Activated naive CD4-positive, alpha-beta T cell treated with anti-CD3 and anti-CD28 coated beads, Interleukin-2, amount 50 U/mL, for 16 hours (primary cell): ENCODE results near the gene SP110.
"Not testable (repeated sequence)": the region's sequence is repeated elsewhere in the genome, so short reads cannot be mapped to it uniquely, and the experiment has no call there.

Experiments used
- DNase-seq: peaks from one replicate; pipeline ENCODE4 v3.0.0-alpha.2; 2020

SP110 gene

GRCh38 chr2:230219419-230220331 lies at the start of gene SP110:
Gene SP110 (minus strand): TSS chr2:230219984. CDS start chr2:230216927, 3,057 bp downstream.
- peak; percentile 74 for DNase-seq

GRCh38 chr2:230268606-230269243 lies 48.9 kb upstream of the SP110 start:
- DNase-seq: no peak

- DNase-seq: no peak
These were observed 47.8 kb upstream of the SP110 start for GRCh38 chr2:230267556-230267955.

GRCh38 chr2:230267059-230267458 lies 47.3 kb upstream of the SP110 start:
- DNase-seq: no peak

- no peak for DNase-seq
These were observed 46.9 kb upstream of the SP110 start for GRCh38 chr2:230266638-230267037.

- not testable (repeated sequence) for DNase-seq
These were observed 45.2 kb upstream of the SP110 start for GRCh38 chr2:230264945-230265344.

- no peak for DNase-seq
These were observed 42.5 kb upstream of the SP110 start for GRCh38 chr2:230262246-230262645.

- DNase-seq: no peak
These were observed 38.7 kb upstream of the SP110 start for GRCh38 chr2:230258483-230258882.

- no peak for DNase-seq
These were observed 37.0 kb upstream of the SP110 start for GRCh38 chr2:230256733-230257332.

GRCh38 chr2:230254152-230254881 lies 34.5 kb upstream of the SP110 start:
- peak; percentile 22 for DNase-seq

GRCh38 chr2:230250231-230250630 lies 30.4 kb upstream of the SP110 start:
- no peak for DNase-seq

GRCh38 chr2:230246206-230246605 lies 26.4 kb upstream of the SP110 start:
- no peak for DNase-seq

- no peak for DNase-seq
These were observed 24.4 kb upstream of the SP110 start for GRCh38 chr2:230244211-230244610.

- DNase-seq: no peak
These were observed 15.1 kb upstream of the SP110 start for GRCh38 chr2:230234845-230235244.

GRCh38 chr2:230234122-230234722 lies 14.4 kb upstream of the SP110 start:
- DNase-seq: no peak

GRCh38 chr2:230231251-230231650 lies 11.5 kb upstream of the SP110 start:
- DNase-seq: no peak

- no peak for DNase-seq
These were observed 10.9 kb upstream of the SP110 start for GRCh38 chr2:230230496-230231200.

GRCh38 chr2:230230087-230230486 lies 10.3 kb upstream of the SP110 start:
- no peak for DNase-seq

GRCh38 chr2:230227216-230227615 lies 7.4 kb upstream of the SP110 start:
- no peak for DNase-seq

GRCh38 chr2:230226051-230226551 lies 6.3 kb upstream of the SP110 start:
- DNase-seq: no peak

- DNase-seq: peak; percentile 74
These were observed 5.7 kb upstream of the SP110 start, which contains the start of gene SP140 for GRCh38 chr2:230225486-230225885. Gene SP140 (plus strand): TSS chr2:230225736. CDS start chr2:230225845, 109 bp downstream.

GRCh38 chr2:230224458-230224857 lies 4.7 kb upstream of the SP110 start:
- DNase-seq: no peak
